ENCODE measurements around the gene VWA7.

DNA sequence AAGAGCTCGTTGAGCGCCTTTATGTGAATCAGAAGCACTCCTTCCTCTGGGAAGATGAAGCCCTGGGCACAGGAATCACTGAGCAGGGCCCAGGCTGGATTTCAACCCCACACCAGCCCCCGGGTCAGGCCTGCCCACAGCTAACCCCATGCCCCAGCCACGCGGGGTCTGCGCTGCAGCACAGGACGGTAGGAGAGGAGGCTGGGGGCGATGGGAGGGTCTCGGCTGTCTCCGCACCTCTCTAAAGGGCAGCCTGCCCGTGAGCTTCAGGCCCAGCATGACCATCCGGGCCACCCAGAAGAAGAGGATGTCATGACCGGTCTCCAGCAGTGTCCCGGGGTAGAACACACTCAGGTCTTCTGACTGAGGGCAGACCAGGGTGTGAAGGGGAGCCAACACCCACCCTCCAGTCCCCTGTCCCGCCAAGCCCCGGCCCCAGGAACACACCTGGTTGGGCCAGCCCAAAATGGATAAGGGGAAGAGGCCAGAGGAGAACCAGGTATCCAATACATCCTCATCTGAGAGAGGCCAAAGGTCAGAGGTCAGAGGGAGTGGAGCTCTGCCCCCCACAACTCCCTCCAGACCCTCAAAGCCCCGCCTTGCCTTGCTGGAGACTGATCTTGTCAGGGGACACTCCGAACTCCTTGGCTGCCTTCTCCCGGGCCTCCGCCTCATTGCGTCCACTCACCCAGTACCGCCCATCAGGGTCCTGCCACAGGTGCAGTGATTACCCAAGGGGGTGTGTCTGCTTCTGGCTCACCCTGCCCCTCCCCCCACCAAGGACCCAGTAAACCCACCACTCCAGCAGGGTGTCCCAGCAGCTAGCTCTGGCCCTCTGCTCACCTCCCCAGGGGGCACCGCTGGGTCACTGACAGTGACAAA lies 4.4 kb upstream of the VWA7 start:
- TF ChIP-seq KDM5A (IDR thresholded peaks at IDR 0.05) (no peak), RFX5 (IDR thresholded peaks at IDR 0.05) (no peak), ZFP36 (IDR thresholded peaks at IDR 0.05; ENCODE audit: borderline replicate concordance, partially characterized antibody) (no peak)
- TF ChIP-seq, protein P1, sequence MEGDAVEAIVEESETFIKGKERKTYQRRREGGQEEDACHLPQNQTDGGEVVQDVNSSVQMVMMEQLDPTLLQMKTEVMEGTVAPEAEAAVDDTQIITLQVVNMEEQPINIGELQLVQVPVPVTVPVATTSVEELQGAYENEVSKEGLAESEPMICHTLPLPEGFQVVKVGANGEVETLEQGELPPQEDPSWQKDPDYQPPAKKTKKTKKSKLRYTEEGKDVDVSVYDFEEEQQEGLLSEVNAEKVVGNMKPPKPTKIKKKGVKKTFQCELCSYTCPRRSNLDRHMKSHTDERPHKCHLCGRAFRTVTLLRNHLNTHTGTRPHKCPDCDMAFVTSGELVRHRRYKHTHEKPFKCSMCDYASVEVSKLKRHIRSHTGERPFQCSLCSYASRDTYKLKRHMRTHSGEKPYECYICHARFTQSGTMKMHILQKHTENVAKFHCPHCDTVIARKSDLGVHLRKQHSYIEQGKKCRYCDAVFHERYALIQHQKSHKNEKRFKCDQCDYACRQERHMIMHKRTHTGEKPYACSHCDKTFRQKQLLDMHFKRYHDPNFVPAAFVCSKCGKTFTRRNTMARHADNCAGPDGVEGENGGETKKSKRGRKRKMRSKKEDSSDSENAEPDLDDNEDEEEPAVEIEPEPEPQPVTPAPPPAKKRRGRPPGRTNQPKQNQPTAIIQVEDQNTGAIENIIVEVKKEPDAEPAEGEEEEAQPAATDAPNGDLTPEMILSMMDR (IDR thresholded peaks at IDR 0.05), result no peak
- TF ChIP-seq, protein P2, sequence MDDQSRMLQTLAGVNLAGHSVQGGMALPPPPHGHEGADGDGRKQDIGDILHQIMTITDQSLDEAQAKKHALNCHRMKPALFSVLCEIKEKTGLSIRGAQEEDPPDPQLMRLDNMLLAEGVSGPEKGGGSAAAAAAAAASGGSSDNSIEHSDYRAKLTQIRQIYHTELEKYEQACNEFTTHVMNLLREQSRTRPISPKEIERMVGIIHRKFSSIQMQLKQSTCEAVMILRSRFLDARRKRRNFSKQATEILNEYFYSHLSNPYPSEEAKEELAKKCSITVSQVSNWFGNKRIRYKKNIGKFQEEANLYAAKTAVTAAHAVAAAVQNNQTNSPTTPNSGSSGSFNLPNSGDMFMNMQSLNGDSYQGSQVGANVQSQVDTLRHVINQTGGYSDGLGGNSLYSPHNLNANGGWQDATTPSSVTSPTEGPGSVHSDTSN (IDR thresholded peaks at IDR 0.05), result no peak
- TF ChIP-seq, protein P3, sequence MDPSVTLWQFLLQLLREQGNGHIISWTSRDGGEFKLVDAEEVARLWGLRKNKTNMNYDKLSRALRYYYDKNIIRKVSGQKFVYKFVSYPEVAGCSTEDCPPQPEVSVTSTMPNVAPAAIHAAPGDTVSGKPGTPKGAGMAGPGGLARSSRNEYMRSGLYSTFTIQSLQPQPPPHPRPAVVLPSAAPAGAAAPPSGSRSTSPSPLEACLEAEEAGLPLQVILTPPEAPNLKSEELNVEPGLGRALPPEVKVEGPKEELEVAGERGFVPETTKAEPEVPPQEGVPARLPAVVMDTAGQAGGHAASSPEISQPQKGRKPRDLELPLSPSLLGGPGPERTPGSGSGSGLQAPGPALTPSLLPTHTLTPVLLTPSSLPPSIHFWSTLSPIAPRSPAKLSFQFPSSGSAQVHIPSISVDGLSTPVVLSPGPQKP (IDR thresholded peaks at IDR 0.05; ENCODE audit: low read depth, low read length), result no peak
